K562 (cell line): Measurements from ENCODE around the gene SLC4A2. TPM values are rescaled to one million over a fixed set of nuclear protein-coding genes. Genes with fewer than 3 reads are reported as not detected.

Experiments used
- BHLHE40 ChIP-seq: IDR thresholded peaks from 2 replicates; pipeline ENCODE4 v1.6.1; 2011; ENCODE audit warnings: low read length, improper control_type of control experiment
- DPF2 ChIP-seq: fragments of 450-650 bp; IDR thresholded peaks from 2 replicates; pipeline ENCODE4 v1.6.1; 2016
- ELF4 ChIP-seq: fragments of 450-650 bp; formaldehyde crosslinking; IDR thresholded peaks from 2 replicates; pipeline ENCODE4 v1.4.0; 2022; ENCODE audit warnings: missing genetic modification characterization
- GABPB2 ChIP-seq: fragments of 250-450 bp; sonication (Bioruptor Pico); conservative IDR thresholded peaks from 2 replicates; pipeline ENCODE4 v1.5.1; 2021; ENCODE audit warnings: mild to moderate bottlenecking
- GTF2F1 ChIP-seq: IDR thresholded peaks from 2 replicates; pipeline ENCODE4 v1.6.1; 2011; ENCODE audit warnings: low read depth, low read length, improper control_type of control experiment
- HDAC3 ChIP-seq: fragments of 450-650 bp; IDR thresholded peaks from 2 replicates; pipeline ENCODE4 v1.6.1; 2018; ENCODE audit warnings: borderline replicate concordance, mild to moderate bottlenecking, moderate library complexity; ENCODE audit not compliant: partially characterized antibody
- JUNB ChIP-seq: fragments of 450-650 bp; formaldehyde crosslinking; conservative IDR thresholded peaks from 2 replicates; pipeline ENCODE4 v1.4.0; 2020; ENCODE audit warnings: mild to moderate bottlenecking
- MAZ ChIP-seq, 2 experiments: fragments of 450-650 bp in 1 of 2; sonication (generic) in 1 of 2; formaldehyde crosslinking; IDR thresholded peaks in 1 of 2; conservative IDR thresholded peaks in 1 of 2; 2 replicates each; pipeline versions ENCODE4 v1.4.0 to v1.5.0; 2020; ENCODE audit warnings: mild to moderate bottlenecking in 1 of 2, missing genetic modification reagents in 1 of 2
- MNT ChIP-seq, 2 experiments: fragments of 450-650 bp; conservative IDR thresholded peaks; 2 replicates each; pipeline ENCODE4 v1.6.1; 2017; ENCODE audit warnings: mild to moderate bottlenecking in 2 of 2, moderate library complexity in 2 of 2
- MYC ChIP-seq, 2 experiments: fragments of 250-450 bp in 1 of 2; sonication (Bioruptor Pico) in 1 of 2; IDR thresholded peaks; 2 replicates each; pipeline versions ENCODE4 v1.5.1 to v1.6.1; 2012 to 2021; ENCODE audit warnings: low read depth in 2 of 2, borderline replicate concordance in 1 of 2, improper control_type of control experiment in 1 of 2, low read length in 1 of 2, mild to moderate bottlenecking in 1 of 2, moderate library complexity in 1 of 2
- NFYB ChIP-seq: IDR thresholded peaks from 2 replicates; pipeline ENCODE4 v1.6.1; 2011; ENCODE audit warnings: mild to moderate bottlenecking, moderate library complexity; ENCODE audit not compliant: insufficient read length; ENCODE audit errors: extremely low read depth
- PHF20 ChIP-seq: fragments of 450-650 bp; IDR thresholded peaks from 2 replicates; pipeline ENCODE4 v1.6.1; 2018; ENCODE audit not compliant: partially characterized antibody
- RHOXF2B ChIP-seq: fragments of 250-450 bp; sonication (Bioruptor Pico); conservative IDR thresholded peaks from 2 replicates; pipeline ENCODE4 v1.5.1; 2021
- SREBF2 ChIP-seq: sonication (generic); formaldehyde crosslinking; IDR thresholded peaks from 2 replicates; pipeline ENCODE4 v1.4.0; 2020; ENCODE audit warnings: mild to moderate bottlenecking, missing genetic modification reagents
- TCF15 ChIP-seq: fragments of 250-450 bp; sonication (Bioruptor Pico); IDR thresholded peaks from 2 replicates; pipeline ENCODE4 v1.8.0; 2022; ENCODE audit warnings: moderate library complexity, mild to moderate bottlenecking, inconsistent platforms
- TFAM ChIP-seq: fragments of 250-450 bp; sonication (Bioruptor Pico); conservative IDR thresholded peaks from 2 replicates; pipeline ENCODE4 v1.5.0; 2021; ENCODE audit warnings: mild to moderate bottlenecking, moderate library complexity
- ZBTB8A ChIP-seq: fragments of 450-650 bp; IDR thresholded peaks from 2 replicates; pipeline ENCODE4 v1.6.1; 2018; ENCODE audit warnings: mild to moderate bottlenecking, moderate library complexity; ENCODE audit not compliant: partially characterized antibody
- ZNF165 ChIP-seq: fragments of 250-450 bp; sonication (Bioruptor Pico); IDR thresholded peaks from 2 replicates; pipeline ENCODE4 v1.4.0; 2020; ENCODE audit warnings: borderline replicate concordance
- ZNF449 ChIP-seq: fragments of 250-450 bp; sonication (Bioruptor Pico); IDR thresholded peaks from 2 replicates; pipeline ENCODE4 v1.8.0; 2022; ENCODE audit warnings: moderate library complexity, mild to moderate bottlenecking, inconsistent platforms
- ZNF668 ChIP-seq: fragments of 250-450 bp; sonication (Bioruptor Pico); IDR thresholded peaks from 2 replicates; pipeline ENCODE4 v1.8.0; 2022; ENCODE audit warnings: mild to moderate bottlenecking, inconsistent platforms
- ZNF766 ChIP-seq: fragments of 200-800 bp; sonication (Bioruptor generic); conservative IDR thresholded peaks from 2 replicates; pipeline ENCODE4 v1.6.1; 2016; ENCODE audit warnings: missing genetic modification characterization, missing compliant biosample characterization
- ZNF830 ChIP-seq: fragments of 250-450 bp; sonication (Bioruptor Pico); IDR thresholded peaks from 2 replicates; pipeline ENCODE4 v1.5.0; 2021; ENCODE audit warnings: mild to moderate bottlenecking
- polyA plus RNA-seq, 8 experiments: library from polyadenylated mRNA; depleted of rRNA in 4 of 8; stranded (reverse) in 5 of 8; unstranded in 3 of 8; fragments of >200 nt; fragmentation: Nextera tagmentation in 2 of 8; fragmentation: Illumina TruSeq in 1 of 8; extraction: Ambion mirVana in 2 of 8; extraction: Trizol in 1 of 8; gene quantifications; 2 replicates each; pipeline versions ENCODE4 v1.2.1 to v1.2.3, GENCODE V29; 2011 to 2014; ENCODE audit warnings: inconsistent platforms in 1 of 8, missing spikeins in 1 of 8
- total RNA-seq, 7 experiments: library from RNA; depleted of rRNA in 6 of 7; stranded (reverse); fragments of >200 nt in 6 of 7; fragmentation: Illumina TruSeq in 2 of 7; extraction: Trizol in 2 of 7; gene quantifications; 2 replicates each; pipeline versions ENCODE4 v1.2.1 to v1.2.3, GENCODE V29; 2011 to 2021; ENCODE audit warnings: low replicate concordance in 1 of 7
- TF ChIP-seq, protein P1 (sequence below): fragments of 250-450 bp; sonication (Bioruptor Pico); IDR thresholded peaks from 2 replicates; pipeline ENCODE4 v1.9.0; 2021; ENCODE audit warnings: mild to moderate bottlenecking, inconsistent platforms

SLC4A2 gene
- total and polyA plus RNA-seq, 9 of the 15 experiments (the other 6 are each of a cell fraction or from before 2014, with no cell fraction given) = 11.4 to 375 (median 130) TPM

DNA sequence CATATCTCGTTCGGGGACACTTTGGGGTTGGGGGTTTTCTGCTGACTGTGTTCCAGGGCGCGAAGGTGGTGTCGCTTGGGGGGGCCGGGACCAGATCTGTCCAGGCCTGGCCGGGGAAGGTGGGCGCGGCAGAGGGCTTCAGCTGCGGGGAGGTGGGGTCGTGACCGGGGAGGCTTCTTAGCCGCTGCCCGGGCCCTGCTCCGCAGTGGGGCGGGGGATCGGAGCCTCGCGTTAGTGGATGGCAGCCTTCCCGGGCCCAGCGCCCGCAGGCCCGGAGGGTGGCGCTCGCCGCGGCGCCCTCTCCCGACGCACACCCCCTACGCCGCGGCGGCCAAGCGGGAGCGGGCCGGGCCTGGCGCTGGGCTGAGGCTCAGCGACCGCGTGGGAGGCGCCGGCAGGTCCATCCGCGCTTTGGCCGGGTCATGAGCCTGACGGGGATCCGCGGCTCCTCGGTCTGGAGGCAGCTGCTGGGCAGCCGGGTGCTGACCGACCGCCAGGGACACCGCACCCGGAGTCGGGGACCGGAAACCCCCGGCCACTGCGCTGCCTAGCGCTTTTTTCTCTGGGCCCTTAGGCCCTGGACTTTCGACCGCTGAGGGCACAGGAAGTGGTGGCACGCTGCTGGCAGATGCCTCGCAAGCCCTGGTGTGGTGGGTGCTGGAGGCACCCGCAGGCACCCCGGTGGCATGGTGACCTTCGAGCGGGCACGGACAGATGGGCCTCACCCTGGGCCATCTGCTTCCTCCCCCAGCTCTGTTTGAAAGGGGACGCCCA is 28.0 kb downstream of the SLC4A2 start (continued):
- TF ChIP-seq GTF2F1 (no peak), PHF20 (peak; percentile 39), NFYB (no peak), RHOXF2B (no peak), ZNF830 (CRISPR knock-in tag) (peak; percentile 76; the same call in 1 of the 2 replicates), MNT (conservative IDR thresholded peaks at IDR 0.05) (no peak), MYC (IDR thresholded peaks at IDR 0.05; ENCODE audit: low read depth, low read length) (peak; percentile 85), MYC (CRISPR knock-in tag; IDR thresholded peaks at IDR 0.05; ENCODE audit: borderline replicate concordance, low read depth) (peak; percentile 59; the same call in 1 of the 2 replicates), TFAM (CRISPR knock-in tag) (no peak), GABPB2 (CRISPR knock-in tag) (no peak), ZNF766 (no peak), BHLHE40 (no peak), ZBTB8A (no peak), JUNB (no peak), ELF4 (CRISPR knock-in tag) (no peak), DPF2 (0 out of 2 replicates have a peak, but pooled peaks have one; percentile 21), ZNF165 (CRISPR knock-in tag) (no peak), ZNF668 (no peak), MAZ (CRISPR knock-in tag; conservative IDR thresholded peaks at IDR 0.05 in 1 of 2, IDR thresholded peaks at IDR 0.05 in 1 of 2) (peak; percentile 81 to 95), SREBF2 (CRISPR knock-in tag) (no peak), HDAC3 (no peak), TCF15 (CRISPR knock-in tag) (no peak), ZNF449 (CRISPR knock-in tag) (no peak)
- TF ChIP-seq, protein P1, sequence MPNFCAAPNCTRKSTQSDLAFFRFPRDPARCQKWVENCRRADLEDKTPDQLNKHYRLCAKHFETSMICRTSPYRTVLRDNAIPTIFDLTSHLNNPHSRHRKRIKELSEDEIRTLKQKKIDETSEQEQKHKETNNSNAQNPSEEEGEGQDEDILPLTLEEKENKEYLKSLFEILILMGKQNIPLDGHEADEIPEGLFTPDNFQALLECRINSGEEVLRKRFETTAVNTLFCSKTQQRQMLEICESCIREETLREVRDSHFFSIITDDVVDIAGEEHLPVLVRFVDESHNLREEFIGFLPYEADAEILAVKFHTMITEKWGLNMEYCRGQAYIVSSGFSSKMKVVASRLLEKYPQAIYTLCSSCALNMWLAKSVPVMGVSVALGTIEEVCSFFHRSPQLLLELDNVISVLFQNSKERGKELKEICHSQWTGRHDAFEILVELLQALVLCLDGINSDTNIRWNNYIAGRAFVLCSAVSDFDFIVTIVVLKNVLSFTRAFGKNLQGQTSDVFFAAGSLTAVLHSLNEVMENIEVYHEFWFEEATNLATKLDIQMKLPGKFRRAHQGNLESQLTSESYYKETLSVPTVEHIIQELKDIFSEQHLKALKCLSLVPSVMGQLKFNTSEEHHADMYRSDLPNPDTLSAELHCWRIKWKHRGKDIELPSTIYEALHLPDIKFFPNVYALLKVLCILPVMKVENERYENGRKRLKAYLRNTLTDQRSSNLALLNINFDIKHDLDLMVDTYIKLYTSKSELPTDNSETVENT (CRISPR knock-in tag) = peak; percentile 34; the same call in 1 of the 2 replicates
